Gastroesophageal sphincter (tissue), 4 donors: Measurements from ENCODE around the gene IGFBP7. TPM values are rescaled to one million over a fixed set of nuclear protein-coding genes. Genes with fewer than 3 reads are reported as not detected.

ENCODE experiments used
- ATAC-seq: fragments of 150-250 bp; one replicate; pipeline ENCODE4 v1.9.1; 2016; ENCODE audit warnings: mild to moderate bottlenecking, moderate library complexity
- H3K27ac ChIP-seq, 4 donors: fragments of 200-600 bp; sonication (generic) in 3 of 4; 1 replicate in 3 of 4; 2 replicates in 1 of 4; pipeline ENCODE4 v1.5.1; 2016 to 2019
- H3K27me3 ChIP-seq: fragments of 200-600 bp; sonication (generic); one replicate; pipeline ENCODE4 v1.5.1; 2019
- H3K36me3 ChIP-seq, 2 donors: fragments of 200-600 bp; sonication (generic); one replicate each; pipeline ENCODE4 v1.5.1; 2019; ENCODE audit warnings: control low read depth in 1 of 2
- H3K4me1 ChIP-seq, 3 donors: fragments of 200-600 bp; sonication (generic); 1 replicate in 2 of 3; 2 replicates in 1 of 3; pipeline ENCODE4 v1.5.1; 2016 to 2019; ENCODE audit warnings: control low read depth in 2 of 3
- H3K4me3 ChIP-seq, 2 donors: fragments of 200-600 bp; sonication (generic); one replicate each; pipeline ENCODE4 v1.5.1; 2019; ENCODE audit warnings: mild to moderate bottlenecking in 1 of 2, moderate library complexity in 1 of 2
- H3K9me3 ChIP-seq, 3 donors: fragments of 200-600 bp; sonication (generic); one replicate each; pipeline ENCODE4 v1.5.1; 2017 to 2019; ENCODE audit warnings: control low read depth in 2 of 3
- CTCF ChIP-seq, 4 experiments: fragments of 200-600 bp in 2 of 4; fragments of 450-650 bp in 2 of 4; sonication (generic) in 1 of 4; IDR thresholded peaks; one replicate each; pipeline ENCODE4 v1.5.1; 2017 to 2019; ENCODE audit warnings: antibody characterized with exemption in 4 of 4, mild to moderate bottlenecking in 2 of 4, moderate library complexity in 2 of 4
- EP300 ChIP-seq: sonication (generic); formaldehyde crosslinking; IDR thresholded peaks from one replicate; pipeline ENCODE4 v1.6.1; 2017; ENCODE audit warnings: antibody characterized with exemption, mild to moderate bottlenecking
- POLR2A ChIP-seq, 2 donors: fragments of 450-650 bp; IDR thresholded peaks; one replicate each; pipeline ENCODE4 v1.6.1; 2017; ENCODE audit warnings: antibody characterized with exemption in 2 of 2, mild to moderate bottlenecking in 2 of 2, moderate library complexity in 1 of 2
- POLR2AphosphoS5 ChIP-seq: sonication (generic); formaldehyde crosslinking; IDR thresholded peaks from one replicate; pipeline ENCODE4 v1.6.1; 2017; ENCODE audit warnings: antibody characterized with exemption
- WGBS, 2 donors: methylation state at CpG; one replicate each; pipeline ENCODE4 v1.1.5; 2018; ENCODE audit warnings: low coverage in 1 of 2; 5-methylcytosine and 5-hydroxymethylcytosine counted together
- total RNA-seq, 4 donors: library from RNA; depleted of rRNA; stranded (reverse); fragments of >200 nt; gene quantifications; one replicate each; pipeline ENCODE4 v1.1.0, GENCODE V29; 2016

The IGFBP7 gene
- total RNA-seq, 4 donors from 2014 or later, result 478 to 876 (median 798) TPM

GRCh38 chr4:57089549-57089948, 20.6 kb downstream of the IGFBP7 start:
- Histone ChIP-seq H3K27ac (peak overlapping the region in 2 of 4 donors; percentile 1 to 16), H3K36me3 (peaks cover 0 to 14% of the 10 kb centered on the region in 2 donors), H3K9me3 (no peaks in the 10 kb centered on the region), H3K4me1 (peaks cover 8 to 41% (median 17%) of the 10 kb centered on the region in 3 donors), H3K27me3 (no peaks in the 10 kb centered on the region), H3K4me3 (no peak overlapping the region)
- TF ChIP-seq POLR2AphosphoS5, result no peak
- TF ChIP-seq CTCF (IDR thresholded peaks at IDR 0.05), result no peak
- TF ChIP-seq POLR2A (IDR thresholded peaks at IDR 0.05), result no peak
- TF ChIP-seq EP300, result no peak
- 72 to 100% methylated on average over 1 to 2 of the region's 2 CpGs for WGBS, 2 donors
- no peak for ATAC-seq

- H3K27me3 ChIP-seq, result no peaks in the 10 kb centered on the region
- 73 to 100% methylated on average over 1 to 4 of the region's 4 CpGs for WGBS, 2 donors
- no peak for ATAC-seq
- peaks cover 0 to 14% of the 10 kb centered on the region in 2 donors for H3K36me3 ChIP-seq
- H3K4me1 ChIP-seq, result peaks cover 14 to 38% (median 16%) of the 10 kb centered on the region in 3 donors
- H3K27ac ChIP-seq, result no peak overlapping the region
- TF ChIP-seq CTCF (IDR thresholded peaks at IDR 0.05) (no peak), POLR2AphosphoS5 (no peak), EP300 (no peak), POLR2A (IDR thresholded peaks at IDR 0.05) (no peak)
- H3K4me3 ChIP-seq, result no peak overlapping the region
- H3K9me3 ChIP-seq, result no peaks in the 10 kb centered on the region
These were observed 24.0 kb downstream of the IGFBP7 start for GRCh38 chr4:57086031-57086723.

GRCh38 chr4:57085278-57085677, 24.9 kb downstream of the IGFBP7 start:
- TF ChIP-seq POLR2AphosphoS5 (no peak), POLR2A (IDR thresholded peaks at IDR 0.05) (no peak), CTCF (IDR thresholded peaks at IDR 0.05) (no peak), EP300 (no peak)
- Histone ChIP-seq H3K27me3 (no peaks in the 10 kb centered on the region), H3K9me3 (no peaks in the 10 kb centered on the region), H3K27ac (no peak overlapping the region), H3K4me1 (peaks cover 19 to 38% (median 20%) of the 10 kb centered on the region in 3 donors), H3K4me3 (no peak overlapping the region), H3K36me3 (peaks cover 0 to 11% of the 10 kb centered on the region in 2 donors)
- 87 to 89% methylated on average over 4 of the region's 4 CpGs for WGBS, 2 donors
- no peak for ATAC-seq

- H3K9me3 ChIP-seq, result no peaks in the 10 kb centered on the region
- peaks cover 0 to 7% of the 10 kb centered on the region in 2 donors for H3K36me3 ChIP-seq
- no peak for TF ChIP-seq POLR2AphosphoS5
- no peak for TF ChIP-seq CTCF (IDR thresholded peaks at IDR 0.05)
- peaks cover 19 to 43% (median 24%) of the 10 kb centered on the region in 3 donors for H3K4me1 ChIP-seq
- ATAC-seq, result no peak
- H3K4me3 ChIP-seq, result no peak overlapping the region
- no peak overlapping the region for H3K27ac ChIP-seq
- WGBS, 2 donors, result 67 to 79% methylated on average over 1 to 2 of the region's 2 CpGs
- no peaks in the 10 kb centered on the region for H3K27me3 ChIP-seq
These were observed 25.8 kb downstream of the IGFBP7 start for GRCh38 chr4:57084360-57084759.

GRCh38 chr4:57083090-57083489, 27.1 kb downstream of the IGFBP7 start:
- H3K4me3 ChIP-seq, result no peak overlapping the region
- TF ChIP-seq POLR2A (IDR thresholded peaks at IDR 0.05) (no peak), POLR2AphosphoS5 (peak; percentile 70), CTCF (IDR thresholded peaks at IDR 0.05) (no peak)
- ATAC-seq, result no peak
- no peaks in the 10 kb centered on the region for H3K9me3 ChIP-seq
- WGBS, 2 donors, result 8 to 9% methylated on average over 2 of the region's 2 CpGs
- peaks cover 19 to 56% (median 29%) of the 10 kb centered on the region in 3 donors for H3K4me1 ChIP-seq
- H3K36me3 ChIP-seq, result peaks cover 0 to 3% of the 10 kb centered on the region in 2 donors
- no peaks in the 10 kb centered on the region for H3K27me3 ChIP-seq
- peak overlapping the region; percentile 39 to 79 (median 78) for H3K27ac ChIP-seq
